Spleen (tissue), 11 donors: ENCODE data around the gene CCDC177. TPM values are rescaled to one million over a fixed set of nuclear protein-coding genes. Genes with fewer than 3 reads are reported as not detected.

Experiments
- DNase-seq: peaks from one replicate; pipeline ENCODE4 v3.0.0-alpha.2; 2020
- H3K27ac ChIP-seq, 8 donors: fragments of 200-600 bp; sonication (generic) in 7 of 8; 1 replicate in 4 of 8; 2 replicates in 4 of 8; pipeline versions ENCODE4 v1.5.0 to v1.8.0; 2016 to 2021; ENCODE audit warnings: inconsistent platforms in 4 of 8, mild to moderate bottlenecking in 4 of 8, moderate library complexity in 1 of 8
- H3K27me3 ChIP-seq, 7 donors: fragments of 200-600 bp; sonication (generic) in 6 of 7; replicated peaks in 1 of 7; 1 replicate in 4 of 7; 2 replicates in 3 of 7; pipeline versions ENCODE4 v1.5.0 to v1.8.0; 2016 to 2021; ENCODE audit warnings: inconsistent platforms in 3 of 7, mild to moderate bottlenecking in 1 of 7
- H3K36me3 ChIP-seq, 6 donors: fragments of 200-600 bp; sonication (generic) in 5 of 6; 1 replicate in 4 of 6; 2 replicates in 2 of 6; pipeline versions ENCODE4 v1.5.0 to v1.8.0; 2016 to 2021; ENCODE audit warnings: inconsistent platforms in 2 of 6
- H3K4me1 ChIP-seq, 6 donors: fragments of 200-600 bp; sonication (generic) in 5 of 6; 1 replicate in 3 of 6; 2 replicates in 3 of 6; pipeline versions ENCODE4 v1.5.0 to v1.8.0; 2016 to 2021; ENCODE audit warnings: inconsistent platforms in 3 of 6
- H3K4me3 ChIP-seq, 8 donors: fragments of 200-600 bp; sonication (generic) in 7 of 8; 1 replicate in 4 of 8; 2 replicates in 4 of 8; pipeline versions ENCODE4 v1.5.0 to v1.8.0; 2016 to 2021; ENCODE audit warnings: inconsistent platforms in 4 of 8, mild to moderate bottlenecking in 4 of 8, moderate library complexity in 2 of 8
- H3K9me3 ChIP-seq, 8 donors: fragments of 200-600 bp; sonication (generic) in 7 of 8; 1 replicate in 4 of 8; 2 replicates in 4 of 8; pipeline versions ENCODE4 v1.5.0 to v1.8.0; 2016 to 2021; ENCODE audit warnings: inconsistent platforms in 4 of 8
- POLR2A ChIP-seq, 3 donors: fragments of 450-650 bp; IDR thresholded peaks; one replicate each; pipeline ENCODE4 v1.5.1; 2017; ENCODE audit warnings: antibody characterized with exemption in 3 of 3, mild to moderate bottlenecking in 1 of 3
- POLR2AphosphoS5 ChIP-seq, 3 donors: sonication (generic); formaldehyde crosslinking; IDR thresholded peaks; one replicate each; pipeline ENCODE4 v1.5.1; 2017; ENCODE audit warnings: antibody characterized with exemption in 3 of 3
- WGBS, 5 donors: extraction: QIAGEN DNeasy Blood & Tissue Kit in 3 of 5; methylation state at CpG; one replicate each; pipeline versions ENCODE4 v1.1.5 to v1.1.7; 2013 to 2018; 5-methylcytosine and 5-hydroxymethylcytosine counted together
- intact Hi-C: fragments of 100-400 bp; cut with DNase I; formaldehyde crosslinking; loops from one replicate; pipeline ENCODE4 v1.15.0; 2023; ENCODE audit warnings: low total_unique reads
- polyA plus RNA-seq, 3 donors: library from polyadenylated mRNA; stranded (reverse); fragments of 200-250 nt; gene quantifications; one replicate each; pipeline ENCODE4 v1.2.1, GENCODE V29; 2013
- total RNA-seq, 7 donors: library from RNA; depleted of rRNA in 3 of 7; stranded (reverse); fragments of >200 nt in 3 of 7; fragmentation: NEBNext Ultra II Directional in 4 of 7; extraction: Animal tissue kit (Norgen Biotek cat#: 25700) in 4 of 7; gene quantifications; one replicate each; pipeline versions ENCODE4 v1.1.0 to v1.2.1, GENCODE V29; 2016 to 2021
- TF ChIP-seq, protein P1 (sequence below), 11 experiments: fragments of 200-600 bp in 7 of 11; fragments of 450-650 bp in 4 of 11; sonication (generic) in 4 of 11; IDR thresholded peaks in 8 of 11; conservative IDR thresholded peaks in 3 of 11; 1 replicate in 7 of 11; 2 replicates in 4 of 11; pipeline versions ENCODE4 v1.4.0 to v1.8.0; 2016 to 2021; ENCODE audit warnings: antibody characterized with exemption in 11 of 11, inconsistent platforms in 4 of 11, mild to moderate bottlenecking in 1 of 11
- donor health status: healthy with polysubstance abuse.
- donor health status: DM: no; HTN: no; CAD: no; lungs with moderate emphysema.
- donor health status: DM: no; HTN: no; CAD: no.
- donor health status: Bipolar disorder and iron deficiency.
- donor health status: healthy.
- donor health status: DM: no; HTN: no; CAD: no.
- donor health status: DM: yes; HTN: yes; CAD: no.

CCDC177 gene
- total and polyA plus RNA-seq, 10 donors, result not detected

DNA sequence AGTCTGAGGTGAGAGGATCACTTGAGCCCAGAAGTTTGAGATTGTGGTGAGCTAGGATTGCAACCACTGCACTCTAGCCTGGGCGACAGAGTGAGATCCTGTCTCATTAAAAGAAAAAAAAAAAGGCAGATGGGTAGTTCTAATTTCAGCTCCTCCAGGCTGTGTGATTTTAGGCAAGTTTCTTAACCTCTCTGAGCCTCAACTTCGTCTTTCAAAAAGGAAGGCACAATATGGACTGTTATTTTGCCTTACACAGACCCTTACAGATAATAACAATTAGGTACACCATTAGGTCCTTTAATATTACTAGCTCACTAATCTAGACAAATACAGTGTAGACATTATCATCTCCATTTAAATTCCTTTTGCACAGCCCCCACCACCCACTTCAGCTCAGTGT, 4.8 kb upstream of the CCDC177 start:
- H3K27ac ChIP-seq, result no peak overlapping the region
- intact Hi-C loops, result loop anchor here (10.0 kb wide), 1 partner anchor 335 kb away; no protein-coding TSS in a partner anchor
- H3K4me1 ChIP-seq, result peaks cover 0 to 10% (median 7%) of the 10 kb centered on the region in 6 donors
- peaks cover 0 to 42% (median 19%) of the 10 kb centered on the region in 7 donors for H3K27me3 ChIP-seq
- H3K9me3 ChIP-seq, result no peaks in the 10 kb centered on the region
- WGBS, 5 donors, result 78 to 90% (median 85%) methylated on average over 2 of the region's 2 CpGs
- no peak for DNase-seq
- no peaks in the 10 kb centered on the region for H3K36me3 ChIP-seq
- TF ChIP-seq POLR2AphosphoS5 (IDR thresholded peaks at IDR 0.05), result no peak
- TF ChIP-seq, protein P1, sequence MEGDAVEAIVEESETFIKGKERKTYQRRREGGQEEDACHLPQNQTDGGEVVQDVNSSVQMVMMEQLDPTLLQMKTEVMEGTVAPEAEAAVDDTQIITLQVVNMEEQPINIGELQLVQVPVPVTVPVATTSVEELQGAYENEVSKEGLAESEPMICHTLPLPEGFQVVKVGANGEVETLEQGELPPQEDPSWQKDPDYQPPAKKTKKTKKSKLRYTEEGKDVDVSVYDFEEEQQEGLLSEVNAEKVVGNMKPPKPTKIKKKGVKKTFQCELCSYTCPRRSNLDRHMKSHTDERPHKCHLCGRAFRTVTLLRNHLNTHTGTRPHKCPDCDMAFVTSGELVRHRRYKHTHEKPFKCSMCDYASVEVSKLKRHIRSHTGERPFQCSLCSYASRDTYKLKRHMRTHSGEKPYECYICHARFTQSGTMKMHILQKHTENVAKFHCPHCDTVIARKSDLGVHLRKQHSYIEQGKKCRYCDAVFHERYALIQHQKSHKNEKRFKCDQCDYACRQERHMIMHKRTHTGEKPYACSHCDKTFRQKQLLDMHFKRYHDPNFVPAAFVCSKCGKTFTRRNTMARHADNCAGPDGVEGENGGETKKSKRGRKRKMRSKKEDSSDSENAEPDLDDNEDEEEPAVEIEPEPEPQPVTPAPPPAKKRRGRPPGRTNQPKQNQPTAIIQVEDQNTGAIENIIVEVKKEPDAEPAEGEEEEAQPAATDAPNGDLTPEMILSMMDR (IDR thresholded peaks at IDR 0.05 in 8 of 11, conservative IDR thresholded peaks at IDR 0.05 in 3 of 11), result no peak
- TF ChIP-seq POLR2A (IDR thresholded peaks at IDR 0.05), result no peak
- H3K4me3 ChIP-seq, result no peak overlapping the region

DNA sequence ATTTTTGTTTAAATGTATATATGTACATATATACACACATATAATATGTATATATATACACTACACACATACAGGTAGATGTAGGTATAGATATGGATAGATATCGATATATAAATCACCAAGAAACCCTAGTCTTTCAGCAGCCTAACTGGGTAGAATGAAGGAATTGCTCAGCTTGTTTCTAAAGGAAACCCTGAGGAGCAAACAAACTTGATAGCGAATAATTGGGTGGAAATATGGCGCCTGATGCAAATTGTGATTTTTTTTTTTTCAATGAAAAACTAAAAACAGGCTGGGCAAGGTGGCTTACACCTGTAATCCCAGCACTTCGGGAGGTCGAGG, 254 bp upstream of the CCDC177 start:
- TF ChIP-seq POLR2A (IDR thresholded peaks at IDR 0.05), result no peak
- TF ChIP-seq, protein P1 (IDR thresholded peaks at IDR 0.05 in 8 of 11, conservative IDR thresholded peaks at IDR 0.05 in 3 of 11), result peak in 4 of 11 experiments; percentile 5 to 47 (median 16)
- Histone ChIP-seq H3K27me3 (peaks cover 5 to 87% (median 65%) of the 10 kb centered on the region in 7 donors), H3K36me3 (no peaks in the 10 kb centered on the region), H3K27ac (no peak overlapping the region), H3K9me3 (no peaks in the 10 kb centered on the region), H3K4me3 (peak overlapping the region in 4 of 8 donors; percentile 30 to 69 (median 36)), H3K4me1 (peaks cover 13 to 42% (median 37%) of the 10 kb centered on the region in 6 donors)
- 46 to 51% (median 50%) methylated on average over 5 of the region's 5 CpGs for WGBS, 5 donors
- DNase-seq, result no peak
- intact Hi-C loops, result loop anchor here (10.0 kb wide), 1 partner anchor 330 kb away; no protein-coding TSS in a partner anchor

DNA sequence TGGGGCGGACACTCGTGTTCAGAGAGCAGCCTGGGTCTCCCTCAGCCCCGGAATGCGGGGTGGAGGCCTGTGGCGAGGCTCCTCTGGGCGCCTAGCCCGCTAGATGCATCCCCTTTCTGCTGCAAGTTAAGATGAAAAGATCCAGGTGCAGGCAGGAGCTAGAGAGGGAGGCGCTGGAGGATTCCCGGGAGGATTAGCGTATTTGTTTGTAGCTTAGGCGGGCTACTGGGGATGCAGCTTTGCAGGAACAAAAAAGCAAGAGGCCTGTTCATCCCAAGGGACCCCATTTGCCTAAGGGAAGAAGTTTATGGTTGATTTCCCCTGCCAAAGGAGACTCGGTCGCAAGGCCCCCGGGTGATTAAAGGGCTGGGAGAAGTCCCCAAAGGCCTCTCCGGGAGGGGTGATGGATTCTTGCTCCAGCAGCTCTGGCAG, 824 bp downstream of the CCDC177 start:
- no peak for DNase-seq
- no peak overlapping the region for H3K27ac ChIP-seq

DNA sequence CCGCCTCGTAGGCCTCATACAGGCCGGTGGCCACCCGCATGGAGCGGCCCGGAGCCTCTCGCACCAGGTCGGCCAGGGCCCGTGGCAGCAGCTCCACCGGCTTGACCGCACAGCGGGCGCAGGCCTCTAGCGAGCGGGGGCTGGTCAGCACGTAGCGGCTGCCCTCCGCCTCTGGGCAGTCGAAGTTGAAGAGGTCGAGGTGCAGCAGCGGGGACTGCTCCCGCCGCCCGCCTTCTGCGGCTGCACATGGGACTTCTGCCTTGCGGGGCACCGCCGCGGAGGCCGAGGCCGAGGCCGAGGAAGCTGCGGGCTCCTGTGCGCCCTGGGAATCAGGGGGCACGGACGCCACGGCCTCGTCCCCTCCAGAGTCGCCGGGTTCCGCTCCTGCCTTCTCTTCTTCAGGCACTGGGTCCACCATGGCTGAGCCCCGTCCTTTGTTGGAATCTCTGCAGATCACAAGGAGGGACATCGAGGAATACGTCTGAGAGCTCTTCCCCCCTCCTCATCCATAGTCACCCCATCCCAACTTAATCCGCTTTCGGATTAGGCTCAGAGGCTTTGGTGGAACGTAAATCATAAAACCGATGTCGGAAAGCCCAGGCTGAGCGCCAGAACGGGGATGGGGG, 1.4 kb downstream of the CCDC177 start:
- Histone ChIP-seq H3K4me3 (peak overlapping the region in 6 of 8 donors; percentile 10 to 69 (median 32)), H3K4me1 (peaks cover 13 to 42% (median 37%) of the 10 kb centered on the region in 6 donors), H3K9me3 (no peaks in the 10 kb centered on the region), H3K36me3 (no peaks in the 10 kb centered on the region), H3K27ac (no peak overlapping the region), H3K27me3 (peaks cover 5 to 99% (median 70%) of the 10 kb centered on the region in 7 donors)
- intact Hi-C loops, result loop anchor here (10.0 kb wide), 1 partner anchor 329 kb away; no protein-coding TSS in a partner anchor
- no peak for DNase-seq
- WGBS, 5 donors, result 22 to 50% (median 27%) methylated on average over 8 to 51 of the region's 51 CpGs
- TF ChIP-seq, protein P1 (IDR thresholded peaks at IDR 0.05 in 8 of 11, conservative IDR thresholded peaks at IDR 0.05 in 3 of 11), result no peak
- TF ChIP-seq POLR2AphosphoS5 (IDR thresholded peaks at IDR 0.05) (no peak), POLR2A (IDR thresholded peaks at IDR 0.05) (no peak)

More for the DNA sequence above, 824 bp downstream of the CCDC177 start:
- H3K4me3 ChIP-seq, result peak overlapping the region in 7 of 8 donors; percentile 13 to 69 (median 33)
- H3K36me3 ChIP-seq, result no peaks in the 10 kb centered on the region
- H3K4me1 ChIP-seq, result peaks cover 13 to 42% (median 37%) of the 10 kb centered on the region in 6 donors
- WGBS, 5 donors, result 4 to 9% (median 7%) methylated on average over 15 of the region's 15 CpGs
- H3K9me3 ChIP-seq, result no peaks in the 10 kb centered on the region
- TF ChIP-seq POLR2A (IDR thresholded peaks at IDR 0.05) (no peak), POLR2AphosphoS5 (IDR thresholded peaks at IDR 0.05) (no peak)
- TF ChIP-seq, protein P1 (IDR thresholded peaks at IDR 0.05 in 8 of 11, conservative IDR thresholded peaks at IDR 0.05 in 3 of 11), result no peak
- intact Hi-C loops, result loop anchor here (10.0 kb wide), 1 partner anchor 329 kb away; no protein-coding TSS in a partner anchor
- peaks cover 5 to 98% (median 66%) of the 10 kb centered on the region in 7 donors for H3K27me3 ChIP-seq
